Adrenal gland (tissue), 5 donors: ENCODE measurements around the gene UBE2M.

Experiments
- POLR2A ChIP-seq, 2 donors: fragments of 450-650 bp; IDR thresholded peaks; one replicate each; pipeline ENCODE4 v1.6.1; 2017; ENCODE audit warnings: antibody characterized with exemption in 2 of 2, mild to moderate bottlenecking in 2 of 2, moderate library complexity in 1 of 2
- TF ChIP-seq, protein P1 (sequence below), 6 experiments: fragments of 450-650 bp in 4 of 6; fragments of 200-600 bp in 2 of 6; sonication (generic) in 1 of 6; IDR thresholded peaks; 1 replicate in 5 of 6; 2 replicates in 1 of 6; pipeline versions ENCODE4 v1.5.1 to v1.8.0; 2016 to 2021; ENCODE audit warnings: antibody characterized with exemption in 6 of 6, mild to moderate bottlenecking in 2 of 6, moderate library complexity in 1 of 6
- donor health status: DM: no; HTN: no; CAD: no.

DNA sequence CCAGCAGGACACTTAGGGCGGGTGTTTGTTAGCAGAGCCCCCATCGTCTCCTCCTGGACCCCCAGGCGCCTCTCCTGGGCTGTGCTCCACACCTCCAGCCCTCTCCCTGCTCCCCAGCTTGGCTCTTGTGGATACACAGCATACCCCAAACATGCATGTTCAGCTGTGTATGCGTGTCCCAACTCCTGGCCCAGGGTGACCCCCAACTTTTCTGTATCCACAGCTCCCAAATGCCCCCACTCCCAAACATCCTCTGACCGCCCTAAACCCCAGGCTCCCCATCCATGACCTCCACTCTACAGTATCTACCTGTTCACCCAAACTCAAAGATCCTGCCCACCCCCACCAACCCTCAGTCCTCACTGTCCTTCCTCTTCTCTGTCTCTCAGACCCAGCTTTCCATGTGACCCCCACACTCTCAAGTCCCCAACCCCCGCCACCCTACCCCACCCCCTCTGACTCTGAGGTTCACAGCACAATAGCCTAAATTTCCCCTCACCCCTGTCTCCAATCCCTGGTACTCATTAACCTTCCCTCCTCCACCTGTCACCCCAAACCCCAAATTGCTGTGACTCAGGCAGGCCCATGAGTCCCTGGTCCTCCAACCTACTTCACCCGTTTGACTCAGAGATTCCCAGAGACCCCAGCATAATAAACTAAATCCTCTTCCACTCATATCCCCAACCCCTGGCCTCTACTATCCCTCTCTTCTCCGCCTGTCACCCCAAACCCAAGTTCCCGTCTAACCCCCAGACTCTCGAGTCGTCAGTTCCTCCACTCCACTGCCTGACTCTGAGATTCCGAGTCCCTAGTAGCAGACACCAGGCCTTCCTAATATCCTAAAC lies 968 bp downstream of the UBE2M start:
- TF ChIP-seq, protein P1, sequence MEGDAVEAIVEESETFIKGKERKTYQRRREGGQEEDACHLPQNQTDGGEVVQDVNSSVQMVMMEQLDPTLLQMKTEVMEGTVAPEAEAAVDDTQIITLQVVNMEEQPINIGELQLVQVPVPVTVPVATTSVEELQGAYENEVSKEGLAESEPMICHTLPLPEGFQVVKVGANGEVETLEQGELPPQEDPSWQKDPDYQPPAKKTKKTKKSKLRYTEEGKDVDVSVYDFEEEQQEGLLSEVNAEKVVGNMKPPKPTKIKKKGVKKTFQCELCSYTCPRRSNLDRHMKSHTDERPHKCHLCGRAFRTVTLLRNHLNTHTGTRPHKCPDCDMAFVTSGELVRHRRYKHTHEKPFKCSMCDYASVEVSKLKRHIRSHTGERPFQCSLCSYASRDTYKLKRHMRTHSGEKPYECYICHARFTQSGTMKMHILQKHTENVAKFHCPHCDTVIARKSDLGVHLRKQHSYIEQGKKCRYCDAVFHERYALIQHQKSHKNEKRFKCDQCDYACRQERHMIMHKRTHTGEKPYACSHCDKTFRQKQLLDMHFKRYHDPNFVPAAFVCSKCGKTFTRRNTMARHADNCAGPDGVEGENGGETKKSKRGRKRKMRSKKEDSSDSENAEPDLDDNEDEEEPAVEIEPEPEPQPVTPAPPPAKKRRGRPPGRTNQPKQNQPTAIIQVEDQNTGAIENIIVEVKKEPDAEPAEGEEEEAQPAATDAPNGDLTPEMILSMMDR (IDR thresholded peaks at IDR 0.05): no peak
- TF ChIP-seq POLR2A (IDR thresholded peaks at IDR 0.05): no peak
